Purkinje cell (primary cell): ENCODE measurements around the gene PRMT2. TPM values are rescaled to one million over a fixed set of nuclear protein-coding genes. Genes with fewer than 3 reads are reported as not detected.

Experiments used
- polyA plus RNA-seq: library from polyadenylated mRNA; unstranded; fragments of >200 nt; fragmentation: Nextera tagmentation; gene quantifications from 2 replicates; pipeline ENCODE4 v1.2.1, GENCODE V29; 2014

PRMT2 gene
- polyA plus RNA-seq = 15.3 and 28.9 TPM in 2 replicates

GRCh38 chr21:46635324-46636180, at the start of gene PRMT2:
Gene PRMT2, plus strand, starts transcription at chr21:46635674. Its CDS starts 1,278 bp downstream, at chr21:46636952.

GRCh38 chr21:46604975-46605766, 30.3 kb upstream of the PRMT2 start, which contains the start of gene S100B:
Gene S100B, minus strand, starts transcription at chr21:46605082. Its CDS starts 2,667 bp downstream, at chr21:46602415.

Other genes with a start within 250 kb of the PRMT2 start
- 8.5 and 9.5 TPM in 2 replicates for gene DIP2A, start 176.8 kb upstream of the PRMT2 start, polyA plus RNA-seq
- 1,112 and 1,250 TPM in 2 replicates for gene S100B, start 30.6 kb upstream of the PRMT2 start, polyA plus RNA-seq